ENCODE measurements around the gene CASZ1.

The CASZ1 gene, protein sequence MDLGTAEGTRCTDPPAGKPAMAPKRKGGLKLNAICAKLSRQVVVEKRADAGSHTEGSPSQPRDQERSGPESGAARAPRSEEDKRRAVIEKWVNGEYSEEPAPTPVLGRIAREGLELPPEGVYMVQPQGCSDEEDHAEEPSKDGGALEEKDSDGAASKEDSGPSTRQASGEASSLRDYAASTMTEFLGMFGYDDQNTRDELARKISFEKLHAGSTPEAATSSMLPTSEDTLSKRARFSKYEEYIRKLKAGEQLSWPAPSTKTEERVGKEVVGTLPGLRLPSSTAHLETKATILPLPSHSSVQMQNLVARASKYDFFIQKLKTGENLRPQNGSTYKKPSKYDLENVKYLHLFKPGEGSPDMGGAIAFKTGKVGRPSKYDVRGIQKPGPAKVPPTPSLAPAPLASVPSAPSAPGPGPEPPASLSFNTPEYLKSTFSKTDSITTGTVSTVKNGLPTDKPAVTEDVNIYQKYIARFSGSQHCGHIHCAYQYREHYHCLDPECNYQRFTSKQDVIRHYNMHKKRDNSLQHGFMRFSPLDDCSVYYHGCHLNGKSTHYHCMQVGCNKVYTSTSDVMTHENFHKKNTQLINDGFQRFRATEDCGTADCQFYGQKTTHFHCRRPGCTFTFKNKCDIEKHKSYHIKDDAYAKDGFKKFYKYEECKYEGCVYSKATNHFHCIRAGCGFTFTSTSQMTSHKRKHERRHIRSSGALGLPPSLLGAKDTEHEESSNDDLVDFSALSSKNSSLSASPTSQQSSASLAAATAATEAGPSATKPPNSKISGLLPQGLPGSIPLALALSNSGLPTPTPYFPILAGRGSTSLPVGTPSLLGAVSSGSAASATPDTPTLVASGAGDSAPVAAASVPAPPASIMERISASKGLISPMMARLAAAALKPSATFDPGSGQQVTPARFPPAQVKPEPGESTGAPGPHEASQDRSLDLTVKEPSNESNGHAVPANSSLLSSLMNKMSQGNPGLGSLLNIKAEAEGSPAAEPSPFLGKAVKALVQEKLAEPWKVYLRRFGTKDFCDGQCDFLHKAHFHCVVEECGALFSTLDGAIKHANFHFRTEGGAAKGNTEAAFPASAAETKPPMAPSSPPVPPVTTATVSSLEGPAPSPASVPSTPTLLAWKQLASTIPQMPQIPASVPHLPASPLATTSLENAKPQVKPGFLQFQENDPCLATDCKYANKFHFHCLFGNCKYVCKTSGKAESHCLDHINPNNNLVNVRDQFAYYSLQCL (N-terminal part only)

DNA sequence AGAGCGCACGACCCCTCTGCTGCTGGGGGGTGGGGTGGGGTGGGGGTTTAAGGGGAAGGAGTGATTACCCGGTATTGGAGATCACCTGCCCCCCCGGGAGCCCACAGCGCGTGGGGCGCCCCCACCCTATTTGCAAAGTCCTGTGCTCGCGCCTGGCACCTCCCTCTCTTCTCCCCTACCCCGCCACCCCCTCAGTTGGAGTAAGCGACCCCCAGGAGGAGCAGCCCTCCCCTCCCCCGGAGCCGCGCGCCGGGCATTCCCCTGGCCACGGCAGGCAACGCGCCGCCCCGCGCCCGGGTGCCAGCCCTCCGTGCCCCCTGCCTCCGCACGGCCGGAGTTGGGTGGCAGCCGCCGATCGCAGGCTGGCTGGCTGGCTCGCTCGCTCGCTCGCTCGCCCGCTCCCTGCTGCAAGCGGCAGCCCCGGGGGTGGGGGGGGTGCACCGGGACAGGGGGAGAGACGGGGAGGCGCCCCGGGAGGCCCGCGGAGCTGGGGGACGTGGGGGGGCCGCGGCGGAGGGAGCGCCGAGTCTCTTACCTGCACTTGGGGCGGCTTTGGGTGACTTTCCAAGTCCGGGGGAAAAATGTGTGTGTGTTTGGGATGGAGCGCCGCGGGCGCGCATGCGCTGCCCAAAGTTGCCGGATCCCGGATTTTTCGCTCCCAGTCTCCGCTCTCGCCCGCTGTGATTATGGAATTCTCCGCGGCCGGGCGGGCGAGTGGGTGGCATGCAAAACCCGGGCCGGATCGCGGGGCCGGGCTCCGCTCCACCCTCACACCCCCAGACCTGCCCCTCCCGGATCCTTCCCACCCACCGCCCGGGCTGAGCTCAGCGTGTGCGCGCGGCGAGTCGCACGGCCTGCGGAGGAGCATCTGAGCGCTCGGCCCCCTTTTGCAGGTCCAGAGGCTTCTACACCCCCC, at the start of gene CASZ1:
TSS of gene CASZ1 (minus strand) at position 618 of the 916 bp plus-strand sequence. CDS start 102,757 bp downstream, outside the sequence.
- no peak within 1 kb of the TSS for H2AFZ ChIP-seq (ENCODE audit: low read depth, low read length, severe bottlenecking)
- no peaks in the 10 kb centered on the region for H3K79me2 ChIP-seq (ENCODE audit: insufficient read depth, low read length)
- no peaks in the 10 kb centered on the region for H3K9me3 ChIP-seq (ENCODE audit: insufficient read depth, low read length)
- no peak within 1 kb of the TSS for H3K27ac ChIP-seq (ENCODE audit: low read depth, low read length)
- H3K9ac ChIP-seq (ENCODE audit: low read length): no peak within 1 kb of the TSS
- H3K27me3 ChIP-seq (ENCODE audit: low read length): no peaks in the 10 kb centered on the region
- TF ChIP-seq EZH2phosphoT487 (conservative IDR thresholded peaks at IDR 0.05; ENCODE audit: low read length): no peak
- TF ChIP-seq, protein P1, sequence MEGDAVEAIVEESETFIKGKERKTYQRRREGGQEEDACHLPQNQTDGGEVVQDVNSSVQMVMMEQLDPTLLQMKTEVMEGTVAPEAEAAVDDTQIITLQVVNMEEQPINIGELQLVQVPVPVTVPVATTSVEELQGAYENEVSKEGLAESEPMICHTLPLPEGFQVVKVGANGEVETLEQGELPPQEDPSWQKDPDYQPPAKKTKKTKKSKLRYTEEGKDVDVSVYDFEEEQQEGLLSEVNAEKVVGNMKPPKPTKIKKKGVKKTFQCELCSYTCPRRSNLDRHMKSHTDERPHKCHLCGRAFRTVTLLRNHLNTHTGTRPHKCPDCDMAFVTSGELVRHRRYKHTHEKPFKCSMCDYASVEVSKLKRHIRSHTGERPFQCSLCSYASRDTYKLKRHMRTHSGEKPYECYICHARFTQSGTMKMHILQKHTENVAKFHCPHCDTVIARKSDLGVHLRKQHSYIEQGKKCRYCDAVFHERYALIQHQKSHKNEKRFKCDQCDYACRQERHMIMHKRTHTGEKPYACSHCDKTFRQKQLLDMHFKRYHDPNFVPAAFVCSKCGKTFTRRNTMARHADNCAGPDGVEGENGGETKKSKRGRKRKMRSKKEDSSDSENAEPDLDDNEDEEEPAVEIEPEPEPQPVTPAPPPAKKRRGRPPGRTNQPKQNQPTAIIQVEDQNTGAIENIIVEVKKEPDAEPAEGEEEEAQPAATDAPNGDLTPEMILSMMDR (IDR thresholded peaks at IDR 0.05; ENCODE audit: insufficient read depth, low read length, poor library complexity, severe bottlenecking): no peak
- H3K4me2 ChIP-seq (ENCODE audit: low read depth, low read length, poor library complexity, severe bottlenecking): peak within 1 kb of the TSS; percentile 33
- H3K36me3 ChIP-seq (ENCODE audit: low read length): no peaks in the 10 kb centered on the region
- H3K4me3 ChIP-seq (ENCODE audit: insufficient read depth, low read length, poor library complexity, severe bottlenecking): no peak within 1 kb of the TSS
- no peaks in the 10 kb centered on the region for H3F3A ChIP-seq (ENCODE audit: insufficient read depth)
- no peaks in the 10 kb centered on the region for H3K9me2 ChIP-seq (replicated peaks; ENCODE audit: insufficient read depth, low read length)
- no peaks in the 10 kb centered on the region; the same call in 1 of the 2 replicates for H4K20me1 ChIP-seq (ENCODE audit: low read depth, low read length)

DNA sequence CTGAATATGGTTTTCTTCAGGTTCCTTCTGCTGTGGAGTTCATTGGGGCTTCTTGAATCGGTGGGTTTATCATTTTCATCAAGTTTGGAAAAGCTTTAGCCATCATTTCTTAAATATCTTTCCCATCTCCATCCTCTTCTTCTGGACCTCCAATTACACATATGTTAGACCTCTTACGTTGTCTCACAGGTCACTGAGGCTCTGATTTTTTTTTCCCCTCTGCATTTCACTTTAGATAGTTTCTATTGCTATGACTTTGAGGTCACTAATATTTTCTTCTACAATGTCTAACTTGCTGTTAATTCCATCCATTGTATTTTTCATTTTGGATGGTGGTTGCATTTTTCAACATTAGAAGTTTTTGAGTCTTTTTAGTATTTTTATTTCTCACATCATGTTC, 47.3 kb upstream of the CASZ1 start:
- H3K79me2 ChIP-seq (ENCODE audit: insufficient read depth, low read length): no peaks in the 10 kb centered on the region
- no peak overlapping the region for H3K4me2 ChIP-seq (ENCODE audit: low read depth, low read length, poor library complexity, severe bottlenecking)
- no peak overlapping the region for H2AFZ ChIP-seq (ENCODE audit: low read depth, low read length, severe bottlenecking)
- no peak overlapping the region for H3K4me3 ChIP-seq (ENCODE audit: insufficient read depth, low read length, poor library complexity, severe bottlenecking)
- no peaks in the 10 kb centered on the region for H3F3A ChIP-seq (ENCODE audit: insufficient read depth)
- H4K20me1 ChIP-seq (ENCODE audit: low read depth, low read length): no peaks in the 10 kb centered on the region
- TF ChIP-seq EZH2phosphoT487 (conservative IDR thresholded peaks at IDR 0.05; ENCODE audit: low read length): no peak
- TF ChIP-seq, protein P1 (IDR thresholded peaks at IDR 0.05; ENCODE audit: insufficient read depth, low read length, poor library complexity, severe bottlenecking): no peak
- no peaks in the 10 kb centered on the region for H3K36me3 ChIP-seq (ENCODE audit: low read length)
- H3K9ac ChIP-seq (ENCODE audit: low read length): no peak overlapping the region
- H3K9me3 ChIP-seq (ENCODE audit: insufficient read depth, low read length): no peaks in the 10 kb centered on the region
- no peaks in the 10 kb centered on the region for H3K9me2 ChIP-seq (replicated peaks; ENCODE audit: insufficient read depth, low read length)
- H3K27me3 ChIP-seq (ENCODE audit: low read length): no peaks in the 10 kb centered on the region
- H3K27ac ChIP-seq (ENCODE audit: low read depth, low read length): no peak overlapping the region

DNA sequence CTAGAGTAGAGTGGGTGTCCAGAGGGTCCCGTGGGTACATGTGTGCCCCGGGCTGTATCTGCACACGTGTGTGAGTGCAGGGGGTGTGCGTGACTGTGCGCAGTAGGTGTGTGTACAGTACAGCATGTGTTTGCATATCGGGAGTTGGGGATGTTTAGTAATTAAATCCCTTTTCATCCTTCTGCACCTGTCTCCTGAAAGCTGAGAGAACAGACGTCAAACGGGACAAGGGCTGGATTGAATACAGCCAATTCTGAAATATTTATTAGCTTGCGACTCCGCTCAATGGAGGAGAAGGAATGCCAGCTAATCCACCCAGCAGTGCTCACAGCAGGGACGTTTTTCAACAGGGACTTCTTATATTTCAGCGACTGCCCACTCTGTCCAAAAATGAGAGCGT, 44.7 kb upstream of the CASZ1 start:
- no peak overlapping the region for H3K4me2 ChIP-seq (ENCODE audit: low read depth, low read length, poor library complexity, severe bottlenecking)
- no peak overlapping the region for H3K4me3 ChIP-seq (ENCODE audit: insufficient read depth, low read length, poor library complexity, severe bottlenecking)
- TF ChIP-seq, protein P1 (IDR thresholded peaks at IDR 0.05; ENCODE audit: insufficient read depth, low read length, poor library complexity, severe bottlenecking): no peak
- no peak for TF ChIP-seq EZH2phosphoT487 (conservative IDR thresholded peaks at IDR 0.05; ENCODE audit: low read length)
- H3K27ac ChIP-seq (ENCODE audit: low read depth, low read length): no peak overlapping the region
- no peaks in the 10 kb centered on the region for H3K27me3 ChIP-seq (ENCODE audit: low read length)
- H3K36me3 ChIP-seq (ENCODE audit: low read length): no peaks in the 10 kb centered on the region
- no peaks in the 10 kb centered on the region for H3K79me2 ChIP-seq (ENCODE audit: insufficient read depth, low read length)
- no peaks in the 10 kb centered on the region for H3K9me2 ChIP-seq (replicated peaks; ENCODE audit: insufficient read depth, low read length)
- no peaks in the 10 kb centered on the region for H3F3A ChIP-seq (ENCODE audit: insufficient read depth)
- H3K9me3 ChIP-seq (ENCODE audit: insufficient read depth, low read length): no peaks in the 10 kb centered on the region
- H3K9ac ChIP-seq (ENCODE audit: low read length): no peak overlapping the region
- H4K20me1 ChIP-seq (ENCODE audit: low read depth, low read length): no peaks in the 10 kb centered on the region
- no peak overlapping the region for H2AFZ ChIP-seq (ENCODE audit: low read depth, low read length, severe bottlenecking)
